Spleen (tissue), 11 donors: Measurements from ENCODE around the gene FAM168B. TPM values are rescaled to one million over a fixed set of nuclear protein-coding genes. Genes with fewer than 3 reads are reported as not detected.

Source experiments
- DNase-seq: peaks from one replicate; pipeline ENCODE4 v3.0.0-alpha.2; 2020
- H3K27ac ChIP-seq, 8 donors: fragments of 200-600 bp; sonication (generic) in 7 of 8; 1 replicate in 4 of 8; 2 replicates in 4 of 8; pipeline versions ENCODE4 v1.5.0 to v1.8.0; 2016 to 2021; ENCODE audit warnings: inconsistent platforms in 4 of 8, mild to moderate bottlenecking in 4 of 8, moderate library complexity in 1 of 8
- H3K27me3 ChIP-seq, 7 donors: fragments of 200-600 bp; sonication (generic) in 6 of 7; replicated peaks in 1 of 7; 1 replicate in 4 of 7; 2 replicates in 3 of 7; pipeline versions ENCODE4 v1.5.0 to v1.8.0; 2016 to 2021; ENCODE audit warnings: inconsistent platforms in 3 of 7, mild to moderate bottlenecking in 1 of 7
- H3K36me3 ChIP-seq, 6 donors: fragments of 200-600 bp; sonication (generic) in 5 of 6; 1 replicate in 4 of 6; 2 replicates in 2 of 6; pipeline versions ENCODE4 v1.5.0 to v1.8.0; 2016 to 2021; ENCODE audit warnings: inconsistent platforms in 2 of 6
- H3K4me1 ChIP-seq, 6 donors: fragments of 200-600 bp; sonication (generic) in 5 of 6; 1 replicate in 3 of 6; 2 replicates in 3 of 6; pipeline versions ENCODE4 v1.5.0 to v1.8.0; 2016 to 2021; ENCODE audit warnings: inconsistent platforms in 3 of 6
- H3K4me3 ChIP-seq, 8 donors: fragments of 200-600 bp; sonication (generic) in 7 of 8; 1 replicate in 4 of 8; 2 replicates in 4 of 8; pipeline versions ENCODE4 v1.5.0 to v1.8.0; 2016 to 2021; ENCODE audit warnings: inconsistent platforms in 4 of 8, mild to moderate bottlenecking in 4 of 8, moderate library complexity in 2 of 8
- H3K9me3 ChIP-seq, 8 donors: fragments of 200-600 bp; sonication (generic) in 7 of 8; 1 replicate in 4 of 8; 2 replicates in 4 of 8; pipeline versions ENCODE4 v1.5.0 to v1.8.0; 2016 to 2021; ENCODE audit warnings: inconsistent platforms in 4 of 8
- POLR2A ChIP-seq, 3 donors: fragments of 450-650 bp; IDR thresholded peaks; one replicate each; pipeline ENCODE4 v1.5.1; 2017; ENCODE audit warnings: antibody characterized with exemption in 3 of 3, mild to moderate bottlenecking in 1 of 3
- POLR2AphosphoS5 ChIP-seq, 3 donors: sonication (generic); formaldehyde crosslinking; IDR thresholded peaks; one replicate each; pipeline ENCODE4 v1.5.1; 2017; ENCODE audit warnings: antibody characterized with exemption in 3 of 3
- WGBS, 5 donors: extraction: QIAGEN DNeasy Blood & Tissue Kit in 3 of 5; methylation state at CpG; one replicate each; pipeline versions ENCODE4 v1.1.5 to v1.1.7; 2013 to 2018; 5-methylcytosine and 5-hydroxymethylcytosine counted together
- intact Hi-C: fragments of 100-400 bp; cut with DNase I; formaldehyde crosslinking; loops from one replicate; pipeline ENCODE4 v1.15.0; 2023; ENCODE audit warnings: low total_unique reads
- polyA plus RNA-seq, 3 donors: library from polyadenylated mRNA; stranded (reverse); fragments of 200-250 nt; gene quantifications; one replicate each; pipeline ENCODE4 v1.2.1, GENCODE V29; 2013
- total RNA-seq, 7 donors: library from RNA; depleted of rRNA in 3 of 7; stranded (reverse); fragments of >200 nt in 3 of 7; fragmentation: NEBNext Ultra II Directional in 4 of 7; extraction: Animal tissue kit (Norgen Biotek cat#: 25700) in 4 of 7; gene quantifications; one replicate each; pipeline versions ENCODE4 v1.1.0 to v1.2.1, GENCODE V29; 2016 to 2021
- TF ChIP-seq, protein P1 (sequence below), 11 experiments: fragments of 200-600 bp in 7 of 11; fragments of 450-650 bp in 4 of 11; sonication (generic) in 4 of 11; IDR thresholded peaks in 8 of 11; conservative IDR thresholded peaks in 3 of 11; 1 replicate in 7 of 11; 2 replicates in 4 of 11; pipeline versions ENCODE4 v1.4.0 to v1.8.0; 2016 to 2021; ENCODE audit warnings: antibody characterized with exemption in 11 of 11, inconsistent platforms in 4 of 11, mild to moderate bottlenecking in 1 of 11
- donor health status: healthy with polysubstance abuse.
- donor health status: DM: no; HTN: no; CAD: no; lungs with moderate emphysema.
- donor health status: DM: no; HTN: no; CAD: no.
- donor health status: Bipolar disorder and iron deficiency.
- donor health status: healthy.
- donor health status: DM: no; HTN: no; CAD: no.
- donor health status: DM: yes; HTN: yes; CAD: no.

The FAM168B gene
- total and polyA plus RNA-seq, 10 donors: 10.9 to 107 (median 57.5) TPM

- no peak overlapping the region for H3K27ac ChIP-seq
- TF ChIP-seq POLR2AphosphoS5 (IDR thresholded peaks at IDR 0.05) (no peak), POLR2A (IDR thresholded peaks at IDR 0.05) (no peak)
- TF ChIP-seq, protein P1, sequence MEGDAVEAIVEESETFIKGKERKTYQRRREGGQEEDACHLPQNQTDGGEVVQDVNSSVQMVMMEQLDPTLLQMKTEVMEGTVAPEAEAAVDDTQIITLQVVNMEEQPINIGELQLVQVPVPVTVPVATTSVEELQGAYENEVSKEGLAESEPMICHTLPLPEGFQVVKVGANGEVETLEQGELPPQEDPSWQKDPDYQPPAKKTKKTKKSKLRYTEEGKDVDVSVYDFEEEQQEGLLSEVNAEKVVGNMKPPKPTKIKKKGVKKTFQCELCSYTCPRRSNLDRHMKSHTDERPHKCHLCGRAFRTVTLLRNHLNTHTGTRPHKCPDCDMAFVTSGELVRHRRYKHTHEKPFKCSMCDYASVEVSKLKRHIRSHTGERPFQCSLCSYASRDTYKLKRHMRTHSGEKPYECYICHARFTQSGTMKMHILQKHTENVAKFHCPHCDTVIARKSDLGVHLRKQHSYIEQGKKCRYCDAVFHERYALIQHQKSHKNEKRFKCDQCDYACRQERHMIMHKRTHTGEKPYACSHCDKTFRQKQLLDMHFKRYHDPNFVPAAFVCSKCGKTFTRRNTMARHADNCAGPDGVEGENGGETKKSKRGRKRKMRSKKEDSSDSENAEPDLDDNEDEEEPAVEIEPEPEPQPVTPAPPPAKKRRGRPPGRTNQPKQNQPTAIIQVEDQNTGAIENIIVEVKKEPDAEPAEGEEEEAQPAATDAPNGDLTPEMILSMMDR (IDR thresholded peaks at IDR 0.05 in 8 of 11, conservative IDR thresholded peaks at IDR 0.05 in 3 of 11): no peak
- peaks cover 0 to 42% (median 18%) of the 10 kb centered on the region in 6 donors for H3K4me1 ChIP-seq
- peaks cover 0 to 96% (median 33%) of the 10 kb centered on the region in 6 donors for H3K36me3 ChIP-seq
- no peaks in the 10 kb centered on the region for H3K9me3 ChIP-seq
- no peak for DNase-seq
- intact Hi-C loops: no loop called here
- no peaks in the 10 kb centered on the region for H3K27me3 ChIP-seq
- 71 to 86% (median 83%) methylated on average over 14 of the region's 14 CpGs for WGBS, 5 donors
- no peak overlapping the region for H3K4me3 ChIP-seq
Measured at GRCh38 chr2:131064589-131065512, 28.4 kb downstream of the FAM168B start.

DNA sequence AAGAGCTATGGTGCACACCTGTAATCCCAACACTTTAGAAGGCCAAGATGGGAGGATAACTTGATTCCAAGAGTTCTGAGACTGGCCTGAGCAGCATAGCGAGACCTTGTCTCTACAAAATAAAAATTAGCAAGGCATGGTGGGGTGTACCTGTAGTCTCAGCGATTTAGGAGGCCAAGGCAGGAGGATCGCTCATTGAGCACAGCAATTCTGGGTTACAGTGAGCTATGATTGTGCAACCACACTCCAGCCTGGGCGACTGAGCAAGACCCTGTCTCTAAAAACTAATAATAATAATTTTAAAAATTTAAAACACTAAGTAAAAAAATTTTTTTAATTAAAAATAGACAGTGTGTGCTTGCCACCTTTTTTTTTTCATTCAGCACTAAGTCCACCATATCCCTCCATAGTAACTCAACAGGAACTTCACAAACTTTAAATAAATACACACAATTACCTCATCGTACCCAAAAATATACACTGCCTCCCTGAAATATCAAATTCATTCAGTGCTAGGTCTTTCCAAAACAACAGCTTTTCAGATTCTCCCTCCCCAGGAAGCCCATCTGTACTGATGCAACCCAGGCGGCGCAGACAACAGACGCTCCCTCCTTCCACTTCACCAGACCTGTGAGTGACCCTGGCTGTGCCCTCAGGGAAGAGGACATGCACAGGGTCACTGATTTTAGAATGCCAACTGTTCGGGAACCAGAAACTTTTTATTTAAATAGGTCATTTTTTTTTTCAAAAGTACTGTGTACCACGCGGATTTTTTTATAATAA, 29.6 kb downstream of the FAM168B start:
- intact Hi-C loops: no loop called here
- H3K4me1 ChIP-seq: peaks cover 0 to 42% (median 18%) of the 10 kb centered on the region in 6 donors
- DNase-seq: no peak
- peaks cover 0 to 96% (median 32%) of the 10 kb centered on the region in 6 donors for H3K36me3 ChIP-seq
- H3K27ac ChIP-seq: no peak overlapping the region
- H3K9me3 ChIP-seq: no peaks in the 10 kb centered on the region
- TF ChIP-seq, protein P1 (IDR thresholded peaks at IDR 0.05 in 8 of 11, conservative IDR thresholded peaks at IDR 0.05 in 3 of 11): no peak
- no peak for TF ChIP-seq POLR2AphosphoS5 (IDR thresholded peaks at IDR 0.05)
- TF ChIP-seq POLR2A (IDR thresholded peaks at IDR 0.05): no peak
- H3K27me3 ChIP-seq: no peaks in the 10 kb centered on the region
- H3K4me3 ChIP-seq: no peak overlapping the region
- 86 to 94% (median 88%) methylated on average over 11 of the region's 11 CpGs for WGBS, 5 donors

GRCh38 chr2:131058920-131059319, 34.3 kb downstream of the FAM168B start:
- TF ChIP-seq, protein P1 (IDR thresholded peaks at IDR 0.05 in 8 of 11, conservative IDR thresholded peaks at IDR 0.05 in 3 of 11): no peak
- TF ChIP-seq POLR2A (IDR thresholded peaks at IDR 0.05) (no peak), POLR2AphosphoS5 (IDR thresholded peaks at IDR 0.05) (no peak)

More at GRCh38 chr2:131058920-131059319, 34.3 kb downstream of the FAM168B start:
- Histone ChIP-seq H3K36me3 (peaks cover 4 to 97% (median 53%) of the 10 kb centered on the region in 6 donors), H3K27ac (no peak overlapping the region), H3K4me3 (no peak overlapping the region), H3K4me1 (peaks cover 0 to 37% (median 6%) of the 10 kb centered on the region in 6 donors), H3K27me3 (no peaks in the 10 kb centered on the region), H3K9me3 (no peaks in the 10 kb centered on the region)
- intact Hi-C loops: no loop called here
- no peak for DNase-seq
- 89 to 95% (median 92%) methylated on average over 4 of the region's 4 CpGs for WGBS, 5 donors
